ENCODE measurements around the gene TPM4.
"Not testable (repeated sequence)": the region's sequence is repeated elsewhere in the genome, so short reads cannot be mapped to it uniquely, and the experiment has no call there.

The TPM4 gene

GRCh38 chr19:16076154-16076957 is at the start of gene TPM4:
Gene TPM4 (plus strand): TSS chr19:16076495. CDS start chr19:16076566, 71 bp downstream.
- TF ChIP-seq, protein P1, sequence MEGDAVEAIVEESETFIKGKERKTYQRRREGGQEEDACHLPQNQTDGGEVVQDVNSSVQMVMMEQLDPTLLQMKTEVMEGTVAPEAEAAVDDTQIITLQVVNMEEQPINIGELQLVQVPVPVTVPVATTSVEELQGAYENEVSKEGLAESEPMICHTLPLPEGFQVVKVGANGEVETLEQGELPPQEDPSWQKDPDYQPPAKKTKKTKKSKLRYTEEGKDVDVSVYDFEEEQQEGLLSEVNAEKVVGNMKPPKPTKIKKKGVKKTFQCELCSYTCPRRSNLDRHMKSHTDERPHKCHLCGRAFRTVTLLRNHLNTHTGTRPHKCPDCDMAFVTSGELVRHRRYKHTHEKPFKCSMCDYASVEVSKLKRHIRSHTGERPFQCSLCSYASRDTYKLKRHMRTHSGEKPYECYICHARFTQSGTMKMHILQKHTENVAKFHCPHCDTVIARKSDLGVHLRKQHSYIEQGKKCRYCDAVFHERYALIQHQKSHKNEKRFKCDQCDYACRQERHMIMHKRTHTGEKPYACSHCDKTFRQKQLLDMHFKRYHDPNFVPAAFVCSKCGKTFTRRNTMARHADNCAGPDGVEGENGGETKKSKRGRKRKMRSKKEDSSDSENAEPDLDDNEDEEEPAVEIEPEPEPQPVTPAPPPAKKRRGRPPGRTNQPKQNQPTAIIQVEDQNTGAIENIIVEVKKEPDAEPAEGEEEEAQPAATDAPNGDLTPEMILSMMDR (IDR thresholded peaks at IDR 0.05; ENCODE audit: low read depth, low read length), result no peak

DNA sequence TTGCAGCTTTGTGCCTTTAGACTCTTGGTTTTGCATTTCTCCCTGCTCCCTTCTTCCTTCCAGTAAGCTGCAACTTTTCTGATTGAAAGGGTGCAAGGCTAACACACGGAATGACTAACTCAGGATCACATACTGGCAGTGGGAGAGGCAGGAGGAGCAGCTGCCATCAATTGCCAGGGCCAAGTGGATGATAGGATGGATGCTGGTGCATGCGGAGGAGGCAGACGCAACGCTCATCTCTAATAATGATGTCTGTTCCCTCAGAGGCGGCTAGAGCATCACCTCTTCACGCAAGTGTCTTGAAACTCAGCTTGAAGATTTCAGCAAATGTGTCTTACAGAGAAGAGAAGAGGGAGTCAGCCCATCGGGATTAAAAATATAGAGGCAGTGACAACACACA is 49.5 kb upstream of the TPM4 start:
- no peak for DNase-seq (ENCODE audit: extremely low read depth, low read depth)

More at GRCh38 chr19:16076154-16076957, at the start of gene TPM4:
- peak; percentile 95 for DNase-seq (ENCODE audit: extremely low read depth, low read depth)

DNA sequence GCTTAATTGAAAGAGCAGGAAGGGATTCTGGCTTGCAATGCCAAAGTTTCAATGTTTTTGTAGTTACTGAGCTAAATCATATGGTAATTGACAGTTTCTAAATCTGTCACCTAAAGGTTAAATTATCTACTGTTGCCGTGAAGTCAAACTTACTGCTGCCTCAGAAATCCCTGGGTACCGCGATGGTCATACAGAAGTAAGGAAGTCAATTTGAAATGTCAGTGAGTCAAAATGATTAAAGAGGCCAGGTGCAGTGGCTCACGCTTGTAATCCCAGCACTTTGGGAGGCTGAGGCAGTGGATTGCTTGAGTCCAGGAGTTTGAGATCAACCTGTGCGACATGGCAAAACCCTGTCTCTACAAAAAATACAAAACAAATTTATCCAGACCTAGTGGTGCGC is 48.8 kb upstream of the TPM4 start:
- TF ChIP-seq, protein P1 (IDR thresholded peaks at IDR 0.05; ENCODE audit: low read depth, low read length), result no peak
- no peak for DNase-seq (ENCODE audit: extremely low read depth, low read depth)

More for the DNA sequence above, 49.5 kb upstream of the TPM4 start:
- TF ChIP-seq, protein P1 (IDR thresholded peaks at IDR 0.05; ENCODE audit: low read depth, low read length), result no peak

- not testable (repeated sequence) for DNase-seq (ENCODE audit: extremely low read depth, low read depth)
Observed at GRCh38 chr19:16030155-16030554, 46.1 kb upstream of the TPM4 start.

GRCh38 chr19:16030964-16031871 is 45.1 kb upstream of the TPM4 start:
- DNase-seq (ENCODE audit: extremely low read depth, low read depth), result no peak
- TF ChIP-seq, protein P1 (IDR thresholded peaks at IDR 0.05; ENCODE audit: low read depth, low read length), result no peak

DNA sequence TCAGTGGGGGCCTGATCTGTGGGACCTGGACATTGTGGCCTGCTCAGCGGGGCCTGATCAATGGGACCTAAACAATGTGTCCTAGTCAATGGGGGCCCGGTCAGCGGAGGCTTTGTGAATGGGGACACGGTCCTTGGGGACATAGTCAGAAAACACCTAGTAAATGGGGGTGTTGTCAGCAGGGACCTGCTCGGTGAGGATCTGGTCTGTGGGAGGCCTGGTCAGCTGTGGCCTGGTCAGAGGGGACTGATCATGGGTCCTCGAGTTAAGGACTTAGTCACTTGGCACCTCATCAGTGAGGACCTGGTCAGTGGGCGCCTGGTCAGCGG is 44.5 kb upstream of the TPM4 start:
- DNase-seq (ENCODE audit: extremely low read depth, low read depth), result no peak
- TF ChIP-seq, protein P1 (IDR thresholded peaks at IDR 0.05; ENCODE audit: low read depth, low read length), result no peak

DNA sequence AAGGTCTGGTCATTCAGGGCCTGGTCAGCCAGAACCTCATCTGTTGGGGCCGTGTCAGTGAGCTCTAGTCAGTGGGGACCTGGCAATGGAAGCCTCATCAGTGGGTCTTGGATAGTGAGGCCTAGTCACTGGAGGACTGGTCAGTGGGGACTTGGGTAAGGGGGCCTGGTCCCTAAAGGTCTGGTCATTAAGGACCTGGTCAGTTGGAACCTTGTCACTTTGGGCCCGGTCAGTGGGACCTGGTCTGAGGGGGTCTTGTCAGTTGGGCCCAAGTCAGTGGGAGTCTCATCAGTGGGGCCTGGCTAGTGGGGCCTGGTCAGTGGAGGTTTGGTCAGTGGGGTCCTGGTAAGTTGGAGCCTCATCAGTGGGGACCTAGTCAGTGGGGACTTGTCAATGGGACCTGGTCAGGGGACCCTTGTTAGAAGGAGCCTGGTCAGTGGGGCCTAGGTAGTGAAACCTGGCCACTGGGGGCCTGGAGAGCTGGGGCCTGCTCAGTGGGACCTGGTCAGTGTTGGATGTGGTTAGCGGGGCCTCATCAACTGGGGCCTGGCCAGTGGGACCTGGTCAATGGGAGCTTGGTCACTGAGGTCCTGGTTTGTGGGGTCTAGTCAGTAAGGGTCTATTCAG is 43.7 kb upstream of the TPM4 start:
- TF ChIP-seq, protein P1 (IDR thresholded peaks at IDR 0.05; ENCODE audit: low read depth, low read length), result no peak

More for the DNA sequence above, 43.7 kb upstream of the TPM4 start:
- no peak for DNase-seq (ENCODE audit: extremely low read depth, low read depth)

Data from AG09319 (cell line).